H1 (cell line): Measurements from ENCODE around the gene CASK. TPM values are rescaled to one million over a fixed set of nuclear protein-coding genes. Genes with fewer than 3 reads are reported as not detected.

Experiments
- CTCF ChIA-PET: fragments of 300-600 bp; sonication (Branson Sonifier 250); formaldehyde crosslinking; loops from one replicate; lab custom pipeline; 2021; ENCODE audit not compliant: partially characterized antibody; lab: Charles Lee
- POLR2A ChIA-PET: fragments of 300-600 bp; sonication (Branson Sonifier 250); formaldehyde crosslinking; loops from one replicate; lab custom pipeline; 2021; ENCODE audit warnings: inconsistent platforms; ENCODE audit not compliant: partially characterized antibody; lab: Charles Lee
- DNase-seq, 2 experiments: peaks; one replicate each; pipeline versions ENCODE4 v3.0.0 to v3.0.0-alpha.2; 2010 to 2022; ENCODE audit warnings: low spot score in 2 of 2, low read depth in 1 of 2, mixed read lengths in 1 of 2
- FAIRE-seq: peaks from 2 replicates; lab custom pipeline; 2011; peaks lifted over from hg19 to GRCh38; lab: Jason Lieb, UNC
- H2AFZ ChIP-seq: 2 replicates; pipeline ENCODE4 v1.8.1; 2012; ENCODE audit warnings: low read length, inconsistent platforms
- H2AK5ac ChIP-seq: 2 replicates; pipeline ENCODE4 v1.6.1; 2013; ENCODE audit warnings: low read depth, low read length
- H2BK120ac ChIP-seq: replicated peaks from 2 replicates; pipeline ENCODE3; 2013; ENCODE audit warnings: low read depth, low read length, inconsistent platforms
- H2BK12ac ChIP-seq: 2 replicates; pipeline ENCODE4 v1.6.1; 2013; ENCODE audit warnings: low read depth, low read length
- H2BK15ac ChIP-seq: 2 replicates; pipeline ENCODE4 v1.6.1; 2013; ENCODE audit warnings: low read length
- H2BK20ac ChIP-seq: 2 replicates; pipeline ENCODE4 v1.6.1; 2013; ENCODE audit warnings: low read length
- H2BK5ac ChIP-seq: 2 replicates; pipeline ENCODE4 v1.6.1; 2013; ENCODE audit warnings: low read depth, low read length
- H3K14ac ChIP-seq: 2 replicates; pipeline ENCODE4 v1.6.1; 2013; ENCODE audit warnings: inconsistent platforms; ENCODE audit not compliant: insufficient read length
- H3K18ac ChIP-seq: 2 replicates; pipeline ENCODE4 v1.6.1; 2013; ENCODE audit warnings: low read length; ENCODE audit errors: extremely low read depth
- H3K23ac ChIP-seq: 2 replicates; pipeline ENCODE4 v1.6.1; 2013; ENCODE audit warnings: inconsistent platforms; ENCODE audit not compliant: insufficient read length
- H3K23me2 ChIP-seq: 2 replicates; pipeline ENCODE4 v1.6.1; 2013; ENCODE audit warnings: low read depth, low read length
- H3K27ac ChIP-seq: 2 replicates; pipeline ENCODE4 v1.6.1; 2011; ENCODE audit warnings: low read depth, low read length, inconsistent platforms
- H3K27me3 ChIP-seq, 4 experiments: replicated peaks in 1 of 4; 1 replicate in 1 of 4; 2 replicates in 3 of 4; pipeline versions ENCODE4 v1.6.1 to v1.8.1; 2011 to 2013; ENCODE audit warnings: low read length in 3 of 4, mild to moderate bottlenecking in 3 of 4, inconsistent platforms in 2 of 4, mixed read lengths in 2 of 4, moderate library complexity in 1 of 4; ENCODE audit not compliant: control insufficient read depth in 3 of 4, insufficient read depth in 3 of 4; ENCODE audit errors: extremely low read depth in 1 of 4
- H3K36me3 ChIP-seq, 4 experiments: 2 replicates each; pipeline versions ENCODE4 v1.6.1 to v1.8.1; 2011 to 2013; ENCODE audit warnings: mild to moderate bottlenecking in 4 of 4, low read length in 3 of 4, moderate library complexity in 2 of 4, control low read depth in 1 of 4, inconsistent platforms in 1 of 4; ENCODE audit not compliant: insufficient read depth in 4 of 4, control insufficient read depth in 2 of 4
- H3K4ac ChIP-seq: replicated peaks from 2 replicates; pipeline ENCODE3; 2013; ENCODE audit warnings: low read length, low read depth, mixed read lengths, inconsistent platforms; ENCODE audit not compliant: insufficient read length
- H3K4me1 ChIP-seq, 4 experiments: replicated peaks in 1 of 4; 1 replicate in 1 of 4; 2 replicates in 3 of 4; pipeline versions ENCODE4 v1.6.1 to v1.8.1; 2011 to 2013; ENCODE audit warnings: low read length in 3 of 4, inconsistent platforms in 2 of 4, mixed read lengths in 1 of 4; ENCODE audit not compliant: insufficient read depth in 4 of 4, control insufficient read depth in 3 of 4
- H3K4me2 ChIP-seq, 2 experiments: 2 replicates each; pipeline versions ENCODE4 v1.6.1 to v1.8.1; 2011 to 2013; ENCODE audit warnings: low read depth in 2 of 2, low read length in 2 of 2, control low read depth in 1 of 2, inconsistent platforms in 1 of 2, mild to moderate bottlenecking in 1 of 2; ENCODE audit not compliant: insufficient read depth in 1 of 2
- H3K4me3 ChIP-seq, 4 experiments: fragments of 200-600, 300-600 bp in 1 of 4; sonication (generic), shearing (Covaris generic), sonication (Bioruptor Twin) in 1 of 4; 2 replicates each; pipeline versions ENCODE4 v1.5.1 to v1.8.1; 2011 to 2016; ENCODE audit warnings: low read length in 4 of 4, low read depth in 3 of 4, control low read depth in 2 of 4, inconsistent platforms in 2 of 4, mild to moderate bottlenecking in 2 of 4, mixed read lengths in 1 of 4, moderate library complexity in 1 of 4; ENCODE audit not compliant: insufficient read depth in 2 of 4; ENCODE audit errors: extremely low read depth in 1 of 4
- H3K56ac ChIP-seq: replicated peaks from 2 replicates; pipeline ENCODE3; 2013; ENCODE audit warnings: low read depth, mild to moderate bottlenecking, mixed read lengths, low read length, inconsistent platforms; ENCODE audit not compliant: insufficient read length
- H3K79me1 ChIP-seq: 2 replicates; pipeline ENCODE4 v1.6.1; 2013; ENCODE audit warnings: low read depth, low read length, control low read depth
- H3K79me2 ChIP-seq, 2 experiments: 2 replicates each; pipeline versions ENCODE4 v1.6.1 to v1.8.1; 2012 to 2013; ENCODE audit warnings: low read length in 2 of 2, mild to moderate bottlenecking in 2 of 2, inconsistent platforms in 1 of 2; ENCODE audit not compliant: insufficient read depth in 2 of 2, control insufficient read depth in 1 of 2
- H3K9ac ChIP-seq, 4 experiments: replicated peaks in 1 of 4; 1 replicate in 1 of 4; 2 replicates in 3 of 4; pipeline versions ENCODE4 v1.6.1 to v1.8.1; 2011 to 2013; ENCODE audit warnings: low read depth in 3 of 4, low read length in 3 of 4, control low read depth in 2 of 4, mild to moderate bottlenecking in 2 of 4, moderate library complexity in 2 of 4, inconsistent platforms in 1 of 4; ENCODE audit errors: extremely low read depth in 1 of 4
- H3K9me3 ChIP-seq, 2 experiments: 2 replicates each; pipeline versions ENCODE4 v1.6.1 to v1.8.1; 2012 to 2013; ENCODE audit warnings: mild to moderate bottlenecking in 2 of 2, moderate library complexity in 2 of 2, control low read depth in 1 of 2, inconsistent platforms in 1 of 2, low read depth in 1 of 2, low read length in 1 of 2, mixed read lengths in 1 of 2; ENCODE audit not compliant: insufficient read depth in 2 of 2
- H4K20me1 ChIP-seq, 2 experiments: replicated peaks in 1 of 2; 2 replicates each; pipeline versions ENCODE3 to v1.8.1; 2011 to 2013; ENCODE audit warnings: inconsistent platforms in 2 of 2, low read length in 2 of 2, mild to moderate bottlenecking in 1 of 2; ENCODE audit not compliant: insufficient read depth in 2 of 2, control insufficient read depth in 1 of 2
- H4K5ac ChIP-seq: 2 replicates; pipeline ENCODE4 v1.6.1; 2013; ENCODE audit warnings: low read length, low read depth, mixed read lengths, inconsistent platforms; ENCODE audit not compliant: insufficient read length
- H4K8ac ChIP-seq: 2 replicates; pipeline ENCODE4 v1.8.0; 2013; ENCODE audit warnings: mild to moderate bottlenecking, moderate library complexity, low read length, inconsistent platforms; ENCODE audit not compliant: insufficient read depth; ENCODE audit errors: extremely low read depth
- H4K91ac ChIP-seq: replicated peaks from 2 replicates; pipeline ENCODE3; 2013; ENCODE audit warnings: low read length, mixed read lengths, inconsistent platforms; ENCODE audit not compliant: insufficient read length
- ASH2L ChIP-seq: fragments of 200-600, 300-600 bp; sonication (generic); IDR thresholded peaks from one replicate; pipeline ENCODE4 v1.7.1; 2017; ENCODE audit warnings: low read length
- CEBPB ChIP-seq: IDR thresholded peaks from 2 replicates; pipeline ENCODE4 v1.6.1; 2012; ENCODE audit warnings: low read depth, low read length
- MAFK ChIP-seq: IDR thresholded peaks from 2 replicates; pipeline ENCODE4 v1.6.1; 2012; ENCODE audit warnings: low read depth, mild to moderate bottlenecking, improper control_type of control experiment, low read length
- SIX5 ChIP-seq: IDR thresholded peaks from 2 replicates; pipeline ENCODE4 v1.6.1; 2011; ENCODE audit warnings: mild to moderate bottlenecking, low read depth, low read length
- polyA plus RNA-seq, 7 experiments: library from polyadenylated mRNA; depleted of rRNA in 3 of 7; stranded (reverse) in 5 of 7; unstranded in 2 of 7; fragments of >200 nt in 5 of 7; fragments of 200-250 nt in 2 of 7; gene quantifications; 1 replicate in 5 of 7; 2 replicates in 1 of 7; 4 replicates in 1 of 7; pipeline versions ENCODE4 v1.2.1 to v1.2.3, GENCODE V29; 2011 to 2013; ENCODE audit warnings: missing spikeins in 2 of 7, mixed read lengths in 2 of 7
- total RNA-seq: library from RNA; stranded (reverse); fragmentation: NEBNext Ultra II Directional; extraction: Animal tissue kit (Norgen Biotek cat#: 25700); gene quantifications from 2 replicates; pipeline ENCODE4 v1.2.1, GENCODE V29; 2021

Gene CASK
- total and polyA plus RNA-seq, 2 of the 8 experiments (the other 6 are each of a cell fraction or from before 2014, with no cell fraction given): 21.6 to 55.1 TPM

- no peaks in the 10 kb centered on the region for H3K79me1 ChIP-seq
- H3K23me2 ChIP-seq: no peaks in the 10 kb centered on the region
- no peak overlapping the region for H3K4me2 ChIP-seq
- H2BK12ac ChIP-seq: no peak overlapping the region
- H4K5ac ChIP-seq: no peak overlapping the region
- no peak overlapping the region for H2BK20ac ChIP-seq
- no peak overlapping the region for H2BK120ac ChIP-seq
- no peak overlapping the region for H2BK5ac ChIP-seq
- no peaks in the 10 kb centered on the region for H3K9me3 ChIP-seq
- H3K27me3 ChIP-seq: no peaks in the 10 kb centered on the region
- H3K23ac ChIP-seq: no peak overlapping the region
- no peaks in the 10 kb centered on the region for H3K79me2 ChIP-seq
- H3K9ac ChIP-seq: no peak overlapping the region
- no peak overlapping the region for H3K14ac ChIP-seq
- CTCF ChIA-PET: interaction anchor here (0.6 to 1.6 kb wide), 7 partner anchors 10 to 168 kb away, joined by 3 read pairs; no protein-coding TSS in a partner anchor
- H3K4ac ChIP-seq: no peak overlapping the region
- no peak overlapping the region for H3K56ac ChIP-seq
- H3K36me3 ChIP-seq: no peaks in the 10 kb centered on the region
- H4K91ac ChIP-seq: no peak overlapping the region
- POLR2A ChIA-PET: no interaction called here
- no peak overlapping the region for H2AFZ ChIP-seq
- DNase-seq: no peak
- no peak overlapping the region for H4K8ac ChIP-seq
- no peaks in the 10 kb centered on the region for H3K4me1 ChIP-seq
- H3K27ac ChIP-seq: no peak overlapping the region
- H2BK15ac ChIP-seq: no peak overlapping the region
- no peaks in the 10 kb centered on the region for H4K20me1 ChIP-seq
- no peak overlapping the region for H3K18ac ChIP-seq
- FAIRE-seq: no peak
- no peak overlapping the region for H2AK5ac ChIP-seq
- H3K4me3 ChIP-seq: no peak overlapping the region
- TF ChIP-seq ASH2L: no peak
- no peak for TF ChIP-seq SIX5
- TF ChIP-seq MAFK: no peak
- no peak for TF ChIP-seq CEBPB
These were observed 47.1 kb upstream of the CASK start for GRCh38 chrX:41970419-41970818.
